Astrocyte (in vitro differentiated cells and primary cell): ENCODE data around the gene TFIP11. TPM values are rescaled to one million over a fixed set of nuclear protein-coding genes. Genes with fewer than 3 reads are reported as not detected.

Experiments
- DNase-seq: peaks from one replicate; pipeline ENCODE4 v3.0.0-alpha.2; 2010; ENCODE audit warnings: low read depth
- FAIRE-seq: peaks from 2 replicates; lab custom pipeline; 2011; peaks lifted over from hg19 to GRCh38; lab: Jason Lieb, UNC
- H2AFZ ChIP-seq: 2 replicates; pipeline ENCODE4 v1.6.0; 2012; ENCODE audit warnings: low read depth, low read length, inconsistent platforms
- H3K27ac ChIP-seq: 2 replicates; pipeline ENCODE4 v1.5.1; 2011; ENCODE audit warnings: low read depth, low read length, inconsistent platforms
- H3K27me3 ChIP-seq: 2 replicates; pipeline ENCODE4 v1.6.0; 2011; ENCODE audit warnings: low read length, inconsistent platforms; ENCODE audit not compliant: insufficient read depth
- H3K36me3 ChIP-seq: 2 replicates; pipeline ENCODE4 v1.5.1; 2011; ENCODE audit warnings: low read length, inconsistent platforms; ENCODE audit not compliant: insufficient read depth
- H3K4me1 ChIP-seq: 2 replicates; pipeline ENCODE4 v1.5.1; 2011; ENCODE audit warnings: low read length, inconsistent platforms; ENCODE audit not compliant: insufficient read depth
- H3K4me2 ChIP-seq: 2 replicates; pipeline ENCODE4 v1.6.0; 2012; ENCODE audit warnings: low read length, inconsistent platforms
- H3K4me3 ChIP-seq: 2 replicates; pipeline ENCODE4 v1.5.1; 2011; ENCODE audit warnings: low read depth, mild to moderate bottlenecking, low read length, inconsistent platforms; ENCODE audit not compliant: insufficient read depth
- H3K79me2 ChIP-seq: 2 replicates; pipeline ENCODE4 v1.6.0; 2012; ENCODE audit warnings: mild to moderate bottlenecking, low read length, inconsistent platforms; ENCODE audit not compliant: insufficient read depth
- H3K9ac ChIP-seq: 2 replicates; pipeline ENCODE4 v1.6.0; 2012; ENCODE audit warnings: mild to moderate bottlenecking, low read length, inconsistent platforms
- H3K9me3 ChIP-seq: 2 replicates; pipeline ENCODE4 v1.5.1; 2012; ENCODE audit warnings: low read depth, mild to moderate bottlenecking, low read length, inconsistent platforms; ENCODE audit not compliant: insufficient read depth
- H4K20me1 ChIP-seq: 2 replicates; pipeline ENCODE4 v1.6.0; 2012; ENCODE audit warnings: low read length, inconsistent platforms; ENCODE audit not compliant: insufficient read depth
- H3K27ac Mint-ChIP-seq: one replicate; pipeline ENCODE4 v1.8.0; 2021; ENCODE audit warnings: mild to moderate bottlenecking, mixed read lengths; ENCODE audit not compliant: unreplicated experiment
- H3K27me3 Mint-ChIP-seq: one replicate; pipeline ENCODE4 v1.8.0; 2021; ENCODE audit warnings: low read depth, mixed read lengths; ENCODE audit not compliant: unreplicated experiment
- H3K36me3 Mint-ChIP-seq: one replicate; pipeline ENCODE4 v1.8.0; 2021; ENCODE audit warnings: low read depth, mixed read lengths; ENCODE audit not compliant: unreplicated experiment
- H3K4me1 Mint-ChIP-seq: one replicate; pipeline ENCODE4 v1.8.0; 2021; ENCODE audit warnings: low read depth, mixed read lengths; ENCODE audit not compliant: unreplicated experiment
- H3K4me3 Mint-ChIP-seq: one replicate; pipeline ENCODE4 v1.8.0; 2021; ENCODE audit warnings: mild to moderate bottlenecking, moderate library complexity, mixed read lengths; ENCODE audit not compliant: unreplicated experiment
- H3K9me3 Mint-ChIP-seq: one replicate; pipeline ENCODE4 v1.8.0; 2021; ENCODE audit warnings: mild to moderate bottlenecking, mixed read lengths; ENCODE audit not compliant: unreplicated experiment
- CTCF ChIP-seq: IDR thresholded peaks from 2 replicates; pipeline ENCODE4 v1.5.1; 2011; ENCODE audit warnings: low read depth, mild to moderate bottlenecking, inconsistent platforms, low read length, moderate library complexity; ENCODE audit not compliant: insufficient read depth
- EZH2 ChIP-seq: IDR thresholded peaks from 2 replicates; pipeline ENCODE4 v1.6.1; 2012; ENCODE audit warnings: mild to moderate bottlenecking, low read length, inconsistent platforms; ENCODE audit not compliant: insufficient read depth
- total RNA-seq: library from RNA; stranded (reverse); gene quantifications from 2 replicates; pipeline ENCODE4 v1.2.1, GENCODE V29; 2021

The TFIP11 gene
- total RNA-seq, 1 donor from 2014 or later: 36.9 TPM

DNA sequence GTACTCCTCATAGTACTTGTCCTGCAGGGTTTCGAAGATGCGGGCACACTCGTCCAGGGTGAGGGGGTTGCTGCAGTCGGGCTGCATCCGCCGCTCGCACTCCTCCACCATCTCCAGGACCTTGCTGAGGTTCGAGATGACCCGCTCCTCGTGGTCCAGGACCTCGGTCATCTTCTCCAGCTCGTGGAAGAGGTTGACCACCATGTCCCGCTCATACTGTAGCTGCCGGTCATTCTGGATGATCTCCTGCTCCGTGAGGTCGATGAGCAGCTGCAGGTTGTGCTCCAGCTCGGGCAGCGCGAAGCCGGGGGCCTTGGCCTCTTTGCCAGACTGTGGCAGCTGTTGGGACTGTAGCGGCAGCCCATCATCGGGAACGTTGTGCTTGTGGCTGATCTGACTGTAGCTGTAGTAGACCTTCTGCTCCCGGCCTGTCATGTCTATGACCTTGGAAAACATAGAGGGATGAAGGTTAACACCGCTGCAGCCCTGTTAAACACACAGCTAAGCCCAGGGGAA lies 13.0 kb downstream of the TFIP11 start:
- Histone ChIP-seq H3K4me2 (no peak overlapping the region), H4K20me1 (no peaks in the 10 kb centered on the region), H3K4me1 (peaks cover 23% of the 10 kb centered on the region), H2AFZ (no peak overlapping the region), H3K9me3 (no peaks in the 10 kb centered on the region), H3K9ac (peak overlapping the region; percentile 32), H3K4me3 (no peak overlapping the region), H3K36me3 (peaks cover 61% of the 10 kb centered on the region), H3K27me3 (no peaks in the 10 kb centered on the region), H3K27ac (peak overlapping the region; percentile 98), H3K79me2 (peaks cover 14% of the 10 kb centered on the region)
- H3K9me3 Mint-ChIP-seq: no peaks in the 10 kb centered on the region
- H3K27me3 Mint-ChIP-seq: no peaks in the 10 kb centered on the region
- TF ChIP-seq CTCF (no peak), EZH2 (no peak)
- H3K4me1 Mint-ChIP-seq: peaks cover 19% of the 10 kb centered on the region
- H3K4me3 Mint-ChIP-seq: peak overlapping the region; percentile 58
- H3K27ac Mint-ChIP-seq: peak overlapping the region; percentile 12
- H3K36me3 Mint-ChIP-seq: peaks cover 33% of the 10 kb centered on the region
- DNase-seq (no peak), FAIRE-seq (no peak)

DNA sequence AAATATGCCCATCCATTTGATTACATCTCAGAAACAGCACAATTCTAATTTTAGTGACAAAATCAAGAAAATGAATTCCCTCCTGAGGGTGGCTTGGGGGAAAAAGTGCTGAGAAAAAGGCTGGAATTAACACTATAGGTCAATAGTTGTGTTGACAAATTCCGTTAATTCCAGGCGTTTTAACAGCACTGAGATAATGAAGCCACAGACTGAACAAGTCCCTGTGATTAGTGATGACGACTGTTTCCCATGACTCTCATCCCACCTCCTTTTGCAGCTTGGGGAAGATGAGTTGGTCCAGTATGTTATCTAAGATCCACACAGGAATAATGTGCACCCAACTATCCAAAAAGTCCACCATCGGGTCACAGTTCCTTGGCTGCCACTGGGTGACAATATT lies 15.8 kb downstream of the TFIP11 start:
- peak overlapping the region; percentile 44 for H3K27ac ChIP-seq
- peak overlapping the region; percentile 19 for H3K9ac ChIP-seq
- no peak overlapping the region for H3K4me2 ChIP-seq
- peaks cover 24% of the 10 kb centered on the region for H3K4me1 Mint-ChIP-seq
- peaks cover 20% of the 10 kb centered on the region for H3K79me2 ChIP-seq
- H3K4me1 ChIP-seq: peaks cover 30% of the 10 kb centered on the region
- H3K4me3 Mint-ChIP-seq: no peak overlapping the region
- H3K9me3 Mint-ChIP-seq: no peaks in the 10 kb centered on the region
- H3K36me3 ChIP-seq: peaks cover 64% of the 10 kb centered on the region
- no peaks in the 10 kb centered on the region for H3K9me3 ChIP-seq
- H4K20me1 ChIP-seq: no peaks in the 10 kb centered on the region
- no peak for FAIRE-seq
- peaks cover 39% of the 10 kb centered on the region for H3K36me3 Mint-ChIP-seq
- no peak overlapping the region for H2AFZ ChIP-seq
- H3K27ac Mint-ChIP-seq: peak overlapping the region; percentile 47
- no peaks in the 10 kb centered on the region for H3K27me3 Mint-ChIP-seq
- H3K4me3 ChIP-seq: no peak overlapping the region
- no peaks in the 10 kb centered on the region for H3K27me3 ChIP-seq
- TF ChIP-seq CTCF: no peak
- no peak for TF ChIP-seq EZH2
- DNase-seq: peak; percentile 73

DNA sequence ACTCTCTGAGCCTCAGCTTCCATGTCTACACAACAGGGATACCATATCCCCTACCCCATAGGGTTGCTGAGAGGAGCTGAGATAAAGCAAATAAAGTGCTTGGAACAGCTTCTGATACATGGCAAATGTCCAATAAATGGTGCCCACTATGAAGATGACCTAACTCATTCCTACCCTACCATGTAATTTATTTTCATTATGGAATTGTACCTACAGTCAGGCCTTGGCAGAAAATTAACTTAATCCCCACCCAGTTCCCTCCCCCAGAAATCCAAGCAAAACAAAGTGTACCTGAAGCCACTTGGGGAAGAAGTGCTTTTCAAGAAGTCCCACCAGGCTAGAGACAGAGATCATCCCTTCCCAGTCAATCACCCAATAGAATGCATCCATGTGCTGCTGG lies 17.8 kb downstream of the TFIP11 start:
- no peak overlapping the region for H3K4me3 Mint-ChIP-seq
- Histone ChIP-seq H3K9ac (no peak overlapping the region), H3K79me2 (peaks cover 20% of the 10 kb centered on the region), H3K4me3 (no peak overlapping the region), H2AFZ (no peak overlapping the region), H3K4me2 (no peak overlapping the region), H3K27ac (peak overlapping the region; percentile 77), H4K20me1 (no peaks in the 10 kb centered on the region), H3K27me3 (no peaks in the 10 kb centered on the region), H3K9me3 (no peaks in the 10 kb centered on the region), H3K36me3 (peaks cover 76% of the 10 kb centered on the region), H3K4me1 (peaks cover 14% of the 10 kb centered on the region)
- no peak overlapping the region for H3K27ac Mint-ChIP-seq
- DNase-seq (no peak), FAIRE-seq (no peak)
- peaks cover 42% of the 10 kb centered on the region for H3K36me3 Mint-ChIP-seq
- no peaks in the 10 kb centered on the region for H3K27me3 Mint-ChIP-seq
- peaks cover 11% of the 10 kb centered on the region for H3K4me1 Mint-ChIP-seq
- TF ChIP-seq EZH2 (no peak), CTCF (no peak)
- no peaks in the 10 kb centered on the region for H3K9me3 Mint-ChIP-seq
